ENCODE measurements around the gene SERTAD4. TPM values are rescaled to one million over a fixed set of nuclear protein-coding genes. Genes with fewer than 3 reads are reported as not detected.
A peak's percentile ranks its signal among the peaks of the same experiment; 100 is the strongest.

SERTAD4 gene
- total and polyA plus RNA-seq, 10 of the 15 experiments (the other 5 are each of a cell fraction or from before 2014, with no cell fraction given) = not detected

GRCh38 chr1:210233495-210234328 is 1.1 kb downstream of the SERTAD4 start (continued):
- peak in 1 of 2 experiments; percentile 29; a peak in 1 of 3 replicates for TF ChIP-seq EGR1 (IDR thresholded peaks at IDR 0.05; ENCODE audit: borderline replicate concordance in 1 of 2, low read depth in 2 of 2, low read length in 2 of 2)

- Histone ChIP-seq H3K27me3 (replicated peaks in 1 of 2; ENCODE audit: control insufficient read depth in 2 of 2, insufficient read depth in 2 of 2, low read length in 1 of 2) (peaks cover 8 to 9% of the 10 kb centered on the region in 2 experiments), H3K27ac (ENCODE audit: control insufficient read depth, insufficient read depth) (no peak overlapping the region), H2AFZ (ENCODE audit: control insufficient read depth, low read depth, low read length) (no peak overlapping the region), H3K36me3 (ENCODE audit: control insufficient read depth in 2 of 2, insufficient read depth in 2 of 2, low read length in 1 of 2) (no peaks in the 10 kb centered on the region), H3K4me2 (ENCODE audit: control insufficient read depth, insufficient read depth) (no peak overlapping the region), H3K4me3 (no peak overlapping the region), H4K20me1 (ENCODE audit: control insufficient read depth, insufficient read depth) (no peaks in the 10 kb centered on the region), H3K79me2 (ENCODE audit: control insufficient read depth, insufficient read depth, low read length) (no peaks in the 10 kb centered on the region), H3K9ac (ENCODE audit: control insufficient read depth, insufficient read depth, low read length) (no peak overlapping the region), H3K9me3 (replicated peaks; ENCODE audit: control insufficient read depth, insufficient read depth, low read length) (no peaks in the 10 kb centered on the region), H3K4me1 (ENCODE audit: control insufficient read depth, insufficient read depth, low read length) (no peaks in the 10 kb centered on the region)
- intact Hi-C loops (cut with micrococcal nuclease; ENCODE audit: unreplicated experiment) (no loop called here), in situ Hi-C loops (cut with MboI) (no loop called here)
- 40% methylated on average over 10 of the region's 10 CpGs for WGBS (ENCODE audit: insufficient coverage, insufficient replicate concordance, low lambda C conversion rate, missing lambda C conversion rate)
- ChIA-PET RAD21 (ENCODE audit: unreplicated experiment) (no interaction called here), CTCF (no interaction called here), SMC1A (ENCODE audit: uncharacterized antibody, unreplicated experiment) (no interaction called here), POLR2A (interaction anchor here (0.6 kb wide), 1 partner anchor 175 kb away, joined by 3 read pairs; no protein-coding TSS in a partner anchor)
- peak; percentile 86; the same call in 1 of the 2 replicates for TF ChIP-seq EZH2 (IDR thresholded peaks at IDR 0.05; ENCODE audit: borderline replicate concordance, control insufficient read depth, low read depth, low read length)
- TF ChIP-seq, protein P1, sequence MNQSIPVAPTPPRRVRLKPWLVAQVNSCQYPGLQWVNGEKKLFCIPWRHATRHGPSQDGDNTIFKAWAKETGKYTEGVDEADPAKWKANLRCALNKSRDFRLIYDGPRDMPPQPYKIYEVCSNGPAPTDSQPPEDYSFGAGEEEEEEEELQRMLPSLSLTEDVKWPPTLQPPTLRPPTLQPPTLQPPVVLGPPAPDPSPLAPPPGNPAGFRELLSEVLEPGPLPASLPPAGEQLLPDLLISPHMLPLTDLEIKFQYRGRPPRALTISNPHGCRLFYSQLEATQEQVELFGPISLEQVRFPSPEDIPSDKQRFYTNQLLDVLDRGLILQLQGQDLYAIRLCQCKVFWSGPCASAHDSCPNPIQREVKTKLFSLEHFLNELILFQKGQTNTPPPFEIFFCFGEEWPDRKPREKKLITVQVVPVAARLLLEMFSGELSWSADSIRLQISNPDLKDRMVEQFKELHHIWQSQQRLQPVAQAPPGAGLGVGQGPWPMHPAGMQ (IDR thresholded peaks at IDR 0.05; ENCODE audit: borderline replicate concordance) = no peak
- FAIRE-seq (no peak), ATAC-seq (peak; percentile 23; the same call in 1 of the 3 replicates), DNase-seq (ENCODE audit: low read depth, low spot score) (no peak)
- BruUV-seq (replicated peaks) = no TSS peak
Observed at GRCh38 chr1:210234329-210234757, 1.7 kb downstream of the SERTAD4 start.
